HPDE6-E6E7 (cell line): Measurements from ENCODE around the gene UPF2.
"Not testable (repeated sequence)": the region's sequence is repeated elsewhere in the genome, so short reads cannot be mapped to it uniquely, and the experiment has no call there.

Source experiments
- DNase-seq: peaks from one replicate; pipeline ENCODE4 v3.0.0; 2011; ENCODE audit warnings: missing footprints; ENCODE audit errors: extremely low spot score

The UPF2 gene

GRCh38 chr10:11907914-11908313 is 134.7 kb downstream of the UPF2 start:
- no peak for DNase-seq

GRCh38 chr10:11906714-11907113 is 135.9 kb downstream of the UPF2 start:
- no peak for DNase-seq

DNA sequence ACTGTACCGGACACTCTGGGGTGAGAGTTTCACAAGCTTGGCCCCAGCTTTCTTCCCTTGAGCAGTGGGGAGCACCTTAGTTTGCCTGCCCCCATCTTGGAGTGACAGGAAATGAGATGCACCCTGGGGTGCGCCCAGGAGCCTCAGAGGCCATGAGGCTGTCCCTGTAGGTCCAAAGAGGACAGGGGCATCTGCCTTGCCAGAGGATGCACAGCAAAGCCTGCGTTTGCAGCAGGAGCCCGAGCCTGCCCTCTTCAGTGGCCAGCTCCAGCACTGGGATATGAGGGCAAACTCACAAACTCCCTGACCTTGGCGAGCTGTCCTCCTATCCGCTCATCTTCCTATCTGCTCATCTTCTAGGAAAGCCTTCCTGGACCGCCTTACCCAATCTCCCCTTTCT is 140.0 kb downstream of the UPF2 start:
- no peak for DNase-seq

GRCh38 chr10:11901833-11902475 is 140.7 kb downstream of the UPF2 start:
- no peak for DNase-seq

DNA sequence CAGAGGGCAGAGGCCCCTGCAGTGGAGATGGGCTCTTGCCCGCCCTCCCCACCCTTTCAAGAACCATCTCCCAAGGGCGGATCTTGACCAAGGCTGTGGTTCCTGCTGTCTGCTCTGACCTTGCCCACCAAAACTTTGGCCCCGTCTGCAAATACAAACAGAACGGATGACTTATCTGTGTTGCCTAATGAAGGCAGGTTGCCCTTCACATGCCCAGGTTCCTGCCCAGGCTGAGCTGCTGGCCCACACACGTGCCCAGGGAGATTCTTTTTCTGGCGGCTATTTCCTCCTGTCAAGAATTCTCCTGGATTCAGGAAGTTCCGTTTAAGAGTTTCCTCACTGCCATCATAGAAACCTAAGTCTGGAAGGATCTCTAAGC is 141.2 kb downstream of the UPF2 start:
- DNase-seq: no peak

DNA sequence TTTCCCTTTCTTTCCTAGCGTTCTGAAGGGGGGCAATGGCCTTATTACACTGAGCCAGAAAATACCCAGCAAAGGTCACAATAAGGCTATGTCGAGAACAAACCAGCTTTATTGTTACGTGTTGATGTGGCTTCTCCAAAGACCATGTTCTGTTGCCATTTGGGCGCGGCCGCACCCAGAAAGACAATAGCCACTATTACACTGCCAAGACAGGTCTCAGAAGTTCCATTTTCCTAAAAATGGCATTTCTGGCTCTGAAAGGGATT is 141.6 kb downstream of the UPF2 start:
- no peak for DNase-seq

GRCh38 chr10:11899067-11899876 is 143.3 kb downstream of the UPF2 start:
- DNase-seq: no peak

DNA sequence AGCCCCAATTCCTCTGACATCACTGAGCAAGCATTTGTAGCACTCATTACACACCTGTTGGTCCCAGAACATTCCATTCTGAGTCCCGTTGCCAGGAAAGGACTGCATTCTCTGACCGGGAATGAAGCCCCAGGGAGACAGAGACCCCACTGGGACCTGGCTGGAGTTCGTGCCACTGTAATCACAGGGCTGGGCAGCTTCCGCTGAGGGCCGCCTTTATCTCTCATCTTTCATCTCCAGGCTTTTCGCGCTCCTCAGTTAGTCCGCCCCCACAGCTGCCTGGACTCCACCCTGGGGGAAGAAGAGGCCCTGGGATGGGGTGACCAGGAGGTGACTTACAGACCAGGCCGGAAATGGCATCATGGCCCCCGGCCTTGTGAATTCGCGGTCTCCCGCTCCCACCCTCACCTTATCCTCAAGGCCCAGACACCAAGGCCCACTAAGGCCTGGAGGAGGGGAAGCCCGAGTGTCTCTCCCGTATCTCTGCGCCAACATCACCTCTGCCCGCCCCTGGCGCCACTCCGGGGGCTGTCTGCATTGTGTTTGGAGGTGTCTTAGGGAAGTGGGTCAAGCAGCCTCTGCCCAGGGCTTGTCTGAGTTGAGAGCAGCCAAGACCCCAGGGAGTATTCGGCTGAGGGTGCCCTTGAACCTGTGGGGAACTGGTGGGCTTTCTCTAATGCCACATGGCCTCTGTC is 144.1 kb downstream of the UPF2 start:
- peak; percentile 41 for DNase-seq

DNA sequence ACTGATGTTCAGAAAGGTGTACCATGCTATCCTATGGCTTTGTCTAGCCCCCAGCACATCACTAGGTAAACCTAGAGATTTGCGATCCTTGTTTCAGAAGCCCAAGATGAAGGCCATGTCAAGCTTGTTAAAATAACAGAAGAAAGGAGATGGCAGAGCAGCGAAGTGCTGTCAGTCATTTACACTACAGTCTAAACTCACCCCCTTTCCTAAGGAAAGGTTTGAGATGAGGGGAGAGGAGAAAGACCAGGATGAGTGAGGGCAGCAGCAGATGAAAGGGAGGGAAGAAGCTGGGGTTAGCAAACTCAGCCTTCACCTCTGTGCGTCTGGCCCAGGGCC is 144.6 kb downstream of the UPF2 start:
- DNase-seq: no peak

- no peak for DNase-seq
These were observed 145.9 kb downstream of the UPF2 start for GRCh38 chr10:11896549-11897200.

DNA sequence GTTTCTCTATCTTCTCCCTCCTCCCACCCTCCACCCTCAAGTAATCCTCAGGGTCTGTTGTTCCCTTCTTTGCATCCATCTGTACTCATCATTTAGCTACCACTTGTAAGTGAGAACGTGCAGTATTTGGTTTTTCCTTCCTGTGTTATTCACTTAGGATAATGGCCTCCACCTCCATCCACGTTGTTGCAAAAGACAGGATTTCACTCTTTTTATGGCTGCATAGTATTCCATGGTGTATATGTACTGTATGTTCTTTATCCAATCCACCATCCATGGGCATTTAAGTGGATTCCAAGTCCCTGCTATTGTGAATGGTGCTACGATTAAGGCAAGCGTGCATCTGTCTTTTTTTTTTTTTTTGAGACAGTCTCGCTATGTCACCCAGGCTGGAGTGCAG is 147.0 kb downstream of the UPF2 start:
- DNase-seq: no peak

DNA sequence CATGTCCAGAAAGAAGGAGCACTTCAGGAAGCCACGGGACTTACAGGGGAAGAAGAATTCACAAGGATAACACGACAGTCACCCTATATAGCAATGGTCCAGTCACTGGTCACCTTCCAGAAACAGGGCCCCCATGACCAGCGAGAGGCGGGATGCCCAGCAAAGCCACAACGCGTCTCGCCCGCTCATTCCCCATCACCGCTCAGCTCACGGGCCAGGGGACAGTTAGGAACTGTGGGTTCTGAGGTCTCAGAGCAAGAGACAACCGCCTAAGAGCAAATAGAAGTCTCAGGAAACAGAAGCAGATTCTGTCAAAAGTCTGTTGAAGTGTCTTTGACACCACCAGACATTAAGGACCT is 147.5 kb downstream of the UPF2 start:
- no peak for DNase-seq

DNA sequence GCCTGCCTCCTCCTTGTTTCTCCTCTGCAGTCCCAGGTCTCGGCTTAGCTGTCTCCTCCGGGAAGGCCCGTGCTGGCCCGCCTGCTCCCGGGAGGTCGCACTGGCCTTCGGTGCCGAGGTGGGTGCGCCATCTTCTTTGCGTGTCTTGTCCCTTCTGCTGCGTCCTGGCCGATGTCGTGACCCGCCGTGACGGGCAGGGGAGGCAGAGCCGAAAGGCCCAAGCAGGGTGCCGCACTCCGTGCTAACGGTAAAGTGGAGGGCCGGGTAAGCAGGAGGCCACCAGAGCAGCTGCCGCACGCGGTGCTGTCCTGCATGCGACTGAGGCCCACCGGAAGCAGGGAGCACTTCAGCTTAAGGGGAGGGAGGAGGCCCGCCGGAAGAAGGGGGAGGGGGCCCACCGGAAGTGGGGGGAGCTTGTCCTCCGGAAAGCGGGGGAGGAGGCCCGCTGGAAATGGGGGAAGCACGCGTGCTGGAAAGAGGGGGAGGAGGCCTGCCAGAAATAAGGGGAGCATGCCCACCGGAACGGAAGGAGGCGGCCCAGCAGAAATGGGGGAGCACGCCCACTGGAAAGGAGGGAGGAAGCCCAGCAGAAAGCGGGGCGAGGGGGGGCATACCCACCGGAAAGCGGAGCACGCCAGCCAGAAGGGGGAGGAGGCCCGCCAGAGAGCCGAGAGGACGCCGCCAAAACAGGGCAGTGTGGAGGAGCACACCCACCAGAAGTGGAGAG is 148.1 kb downstream of the UPF2 start:
- no peak for DNase-seq

DNA sequence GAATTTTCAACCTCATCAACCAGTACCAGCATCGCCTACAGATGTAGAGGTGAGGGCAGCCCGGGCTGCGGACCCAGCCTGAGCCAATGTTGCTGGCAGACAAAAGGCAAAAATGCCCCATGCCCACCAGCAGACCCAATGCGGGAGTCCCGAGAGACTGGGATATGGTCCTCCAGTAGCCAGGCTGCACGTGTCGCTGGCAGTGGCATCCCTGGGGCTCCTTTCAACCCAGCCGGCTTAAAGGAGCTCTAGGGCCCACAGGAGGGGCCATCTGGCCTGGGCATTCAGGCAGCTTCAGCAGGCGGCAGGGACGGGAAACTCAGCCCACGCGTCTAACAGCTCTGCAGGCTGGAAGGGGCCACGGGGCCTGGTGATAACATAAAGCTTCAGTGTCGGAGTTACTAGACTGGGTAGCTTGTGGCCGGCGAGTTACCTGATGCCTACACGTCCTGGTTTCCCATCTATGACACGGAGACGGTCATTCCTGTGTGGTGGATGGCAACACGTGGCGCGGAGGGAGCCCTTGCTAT is 148.8 kb downstream of the UPF2 start:
- no peak for DNase-seq

GRCh38 chr10:11891776-11892486 is 150.7 kb downstream of the UPF2 start:
- no peak for DNase-seq

DNA sequence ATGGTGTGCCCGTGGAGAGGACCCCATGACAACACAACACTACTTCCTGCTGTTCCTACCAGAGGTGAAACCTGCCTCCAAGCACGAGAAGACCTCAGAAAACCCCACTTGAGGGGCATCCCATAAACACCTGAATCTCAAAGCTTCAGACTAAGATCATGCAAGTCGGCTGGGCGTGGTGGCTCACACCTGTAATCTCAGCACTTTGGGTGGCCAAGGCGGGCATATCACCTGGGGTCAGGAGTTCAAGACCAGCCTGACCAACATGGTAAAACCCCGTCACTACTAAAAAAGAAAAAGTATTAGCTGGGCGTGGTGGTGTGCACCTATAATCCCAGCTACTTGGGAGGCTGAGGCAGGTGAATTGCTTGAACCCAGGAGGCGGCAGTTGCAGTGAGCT is 153.3 kb downstream of the UPF2 start:
- DNase-seq: not testable (repeated sequence)

GRCh38 chr10:11887381-11888227 is 155.0 kb downstream of the UPF2 start:
- DNase-seq: no peak

- DNase-seq: no peak
These were observed 155.8 kb downstream of the UPF2 start for GRCh38 chr10:11886851-11887250.

GRCh38 chr10:11886138-11886474 is 156.5 kb downstream of the UPF2 start:
- DNase-seq: no peak

DNA sequence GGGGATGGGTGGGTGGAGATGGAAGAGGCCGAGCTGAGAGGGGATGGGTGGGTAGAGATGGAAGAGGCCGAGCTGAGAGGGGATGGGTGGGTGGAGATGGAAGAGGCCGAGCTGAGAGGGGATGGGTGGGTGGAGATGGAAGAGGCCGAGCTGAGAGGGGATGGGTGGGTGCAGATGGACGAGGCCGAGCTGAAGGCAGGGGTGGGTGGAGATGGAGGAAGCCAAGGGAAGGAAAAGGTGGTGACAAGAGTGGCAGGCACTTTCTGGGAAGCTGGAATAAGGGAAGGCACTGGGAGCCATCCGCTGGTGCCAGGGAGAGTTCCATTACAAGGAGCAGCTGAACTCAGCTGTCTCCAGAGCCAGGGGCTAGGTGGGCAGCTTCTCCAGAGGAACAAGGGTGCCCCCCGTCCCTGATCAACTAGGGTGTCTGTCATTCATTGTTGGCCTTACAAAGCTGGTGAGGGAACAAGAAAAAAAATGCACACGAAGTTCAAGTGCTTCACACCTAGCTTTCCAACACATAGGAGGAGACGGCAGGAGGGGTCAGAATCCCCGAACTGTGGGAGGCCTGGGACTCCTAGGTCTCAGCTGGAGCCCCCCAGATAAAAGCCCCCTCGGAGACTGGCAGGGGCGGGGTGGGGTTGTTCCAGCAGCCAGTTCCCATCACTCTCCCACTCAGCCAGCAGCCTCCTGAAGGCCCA is 157.0 kb downstream of the UPF2 start:
- no peak for DNase-seq
